KBM-7 (cell line): ENCODE data around the gene CEP126.
A peak's percentile ranks its signal among the peaks of the same experiment; 100 is the strongest.

Source experiments
- DNase-seq: peaks from one replicate; pipeline ENCODE4 v3.0.0-alpha.2; 2015
- in situ Hi-C: fragments of 300-500 bp; cut with MboI; formaldehyde crosslinking; loops from 2 replicates; pipeline ENCODE4 v1.14.3; 2020; ENCODE audit warnings: low sequenced_read_pairs, low pct_unique_long_range_greater_than_20kb, mixed read lengths

Gene CEP126

GRCh38 chr11:101914738-101915426, at the start of gene CEP126:
Gene CEP126, plus strand, starts transcription at chr11:101915010. Its CDS starts 275 bp downstream, at chr11:101915285.
- in situ Hi-C loops: no loop called here
- DNase-seq: peak; percentile 88

- in situ Hi-C loops: no loop called here
- DNase-seq: no peak
These were observed 48.0 kb upstream of the CEP126 start for GRCh38 chr11:101866619-101867491.

GRCh38 chr11:101867951-101868350, 46.9 kb upstream of the CEP126 start:
- DNase-seq: no peak
- in situ Hi-C loops: no loop called here

GRCh38 chr11:101870510-101870909, 44.3 kb upstream of the CEP126 start:
- in situ Hi-C loops: no loop called here
- DNase-seq: no peak

GRCh38 chr11:101872171-101872882, 42.5 kb upstream of the CEP126 start:
- in situ Hi-C loops: no loop called here

GRCh38 chr11:101880222-101880621, 34.6 kb upstream of the CEP126 start:
- in situ Hi-C loops: no loop called here
- DNase-seq: peak; percentile 21

More at GRCh38 chr11:101872171-101872882, 42.5 kb upstream of the CEP126 start:
- DNase-seq: no peak

GRCh38 chr11:101881586-101881985, 33.2 kb upstream of the CEP126 start:
- in situ Hi-C loops: no loop called here

GRCh38 chr11:101885631-101886030, 29.2 kb upstream of the CEP126 start:
- no peak for DNase-seq
- in situ Hi-C loops: no loop called here

More at GRCh38 chr11:101881586-101881985, 33.2 kb upstream of the CEP126 start:
- DNase-seq: no peak

- in situ Hi-C loops: no loop called here
- DNase-seq: no peak
These were observed 25.0 kb upstream of the CEP126 start for GRCh38 chr11:101889767-101890166.

- in situ Hi-C loops: no loop called here
- no peak for DNase-seq
These were observed 20.3 kb upstream of the CEP126 start for GRCh38 chr11:101894505-101894904.

GRCh38 chr11:101907815-101908214, 7.0 kb upstream of the CEP126 start:
- in situ Hi-C loops: no loop called here
- no peak for DNase-seq

- DNase-seq: no peak
- in situ Hi-C loops: no loop called here
These were observed 5.7 kb upstream of the CEP126 start for GRCh38 chr11:101909087-101909486.

- in situ Hi-C loops: no loop called here
- no peak for DNase-seq
These were observed 2.0 kb upstream of the CEP126 start for GRCh38 chr11:101912823-101913284.

- DNase-seq: no peak
These were observed 1.2 kb upstream of the CEP126 start for GRCh38 chr11:101913656-101914055.

GRCh38 chr11:101914341-101914737, 471 bp upstream of the CEP126 start:
- in situ Hi-C loops: no loop called here
- DNase-seq: no peak

More at GRCh38 chr11:101913656-101914055, 1.2 kb upstream of the CEP126 start:
- in situ Hi-C loops: no loop called here

- in situ Hi-C loops: no loop called here
- DNase-seq: peak; percentile 56
These were observed 1.0 kb downstream of the CEP126 start for GRCh38 chr11:101915791-101916291.

- DNase-seq: no peak
- in situ Hi-C loops: no loop called here
These were observed 1.6 kb downstream of the CEP126 start, which contains the start of gene ANGPTL5 for GRCh38 chr11:101916422-101916821. Gene ANGPTL5, minus strand, starts transcription at chr11:101916522. Its CDS starts 8,613 bp downstream, at chr11:101907909.

- in situ Hi-C loops: no loop called here
- DNase-seq: no peak
These were observed 2.4 kb downstream of the CEP126 start for GRCh38 chr11:101917226-101917625.

GRCh38 chr11:101920992-101921391, 6.2 kb downstream of the CEP126 start:
- in situ Hi-C loops: no loop called here
- DNase-seq: no peak
